ENCODE measurements around the gene PA2G4.

PA2G4 gene

GRCh38 chr12:56126732-56127239 lies 22.4 kb downstream of the PA2G4 start:
- Histone ChIP-seq H3K27me3 (replicated peaks; ENCODE audit: control insufficient read depth, insufficient read depth, low read length) (no peaks in the 10 kb centered on the region), H3K4me3 (replicated peaks; ENCODE audit: low read depth, low read length) (no peak overlapping the region), H3K36me3 (ENCODE audit: control insufficient read depth, insufficient read depth, low read length) (peaks cover 5% of the 10 kb centered on the region)
- TF ChIP-seq CTCF (IDR thresholded peaks at IDR 0.05; ENCODE audit: insufficient read depth, low read length, poor library complexity, severe bottlenecking): no peak
- no peak for DNase-seq (ENCODE audit: extremely low read depth, insufficient read length)

DNA sequence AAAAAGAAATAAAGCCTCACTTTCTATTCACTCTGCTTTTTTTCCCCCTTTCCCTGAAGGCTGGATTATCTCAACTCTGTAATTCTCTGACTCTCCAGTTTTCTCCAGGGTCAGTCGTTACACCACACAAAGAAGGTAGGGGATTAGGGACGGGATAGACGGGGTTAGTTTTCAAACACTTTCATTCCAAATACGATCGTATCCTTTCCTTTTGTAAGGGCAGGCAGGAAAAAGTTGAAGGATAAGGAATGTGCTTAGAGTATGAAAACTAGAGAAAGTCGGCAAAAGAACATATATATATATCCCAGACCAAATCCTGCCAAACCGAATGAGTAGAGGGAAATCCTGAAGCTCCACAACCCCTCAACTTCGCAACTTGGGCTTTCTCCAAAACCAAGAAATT lies 23.1 kb downstream of the PA2G4 start:
- Histone ChIP-seq H3K27me3 (replicated peaks; ENCODE audit: control insufficient read depth, insufficient read depth, low read length) (no peaks in the 10 kb centered on the region), H3K36me3 (ENCODE audit: control insufficient read depth, insufficient read depth, low read length) (peaks cover 5% of the 10 kb centered on the region), H3K4me3 (replicated peaks; ENCODE audit: low read depth, low read length) (peak overlapping the region; percentile 32)
- TF ChIP-seq CTCF (IDR thresholded peaks at IDR 0.05; ENCODE audit: insufficient read depth, low read length, poor library complexity, severe bottlenecking): no peak
- no peak for DNase-seq (ENCODE audit: extremely low read depth, insufficient read length)

- peaks cover 5% of the 10 kb centered on the region for H3K36me3 ChIP-seq (ENCODE audit: control insufficient read depth, insufficient read depth, low read length)
- TF ChIP-seq CTCF (IDR thresholded peaks at IDR 0.05; ENCODE audit: insufficient read depth, low read length, poor library complexity, severe bottlenecking): no peak
- no peaks in the 10 kb centered on the region for H3K27me3 ChIP-seq (replicated peaks; ENCODE audit: control insufficient read depth, insufficient read depth, low read length)
Observed at GRCh38 chr12:56127888-56128669, 23.7 kb downstream of the PA2G4 start, which contains the start of gene ESYT1. ESYT1 (plus strand) TSS chr12:56128267; CDS start chr12:56128320, 53 bp downstream.

DNA sequence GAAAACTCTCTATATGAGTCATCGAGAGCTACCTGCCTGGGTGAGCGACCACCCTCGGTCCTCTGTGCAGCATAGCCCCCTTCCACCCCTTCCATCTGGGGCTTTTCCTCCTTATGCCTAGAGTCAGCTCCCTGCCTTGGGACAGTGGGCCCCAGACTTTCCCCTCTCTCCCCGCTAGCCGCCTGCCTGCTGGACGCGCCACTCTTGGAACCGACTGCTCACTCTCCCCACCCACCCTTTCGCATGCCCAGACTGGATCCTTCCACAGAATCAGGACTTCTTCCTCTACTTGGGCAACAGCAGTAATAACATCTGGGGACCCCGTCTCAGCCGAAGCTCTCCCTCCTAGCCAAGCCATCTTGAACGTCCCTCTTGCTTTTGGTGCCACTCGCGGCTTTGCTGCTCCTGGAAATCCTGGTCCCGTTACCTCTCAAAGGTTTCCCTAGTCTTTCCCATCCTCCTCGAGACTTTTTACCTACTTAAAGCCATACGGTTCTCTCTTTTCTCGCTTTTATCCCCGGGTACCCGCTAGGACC lies 24.4 kb downstream of the PA2G4 start:
- TF ChIP-seq CTCF (IDR thresholded peaks at IDR 0.05; ENCODE audit: insufficient read depth, low read length, poor library complexity, severe bottlenecking): no peak

More at GRCh38 chr12:56127888-56128669, 23.7 kb downstream of the PA2G4 start, which contains the start of gene ESYT1:
- DNase-seq (ENCODE audit: extremely low read depth, insufficient read length): peak; percentile 93
- peak within 1 kb of the TSS; percentile 76 for H3K4me3 ChIP-seq (replicated peaks; ENCODE audit: low read depth, low read length)

DNA sequence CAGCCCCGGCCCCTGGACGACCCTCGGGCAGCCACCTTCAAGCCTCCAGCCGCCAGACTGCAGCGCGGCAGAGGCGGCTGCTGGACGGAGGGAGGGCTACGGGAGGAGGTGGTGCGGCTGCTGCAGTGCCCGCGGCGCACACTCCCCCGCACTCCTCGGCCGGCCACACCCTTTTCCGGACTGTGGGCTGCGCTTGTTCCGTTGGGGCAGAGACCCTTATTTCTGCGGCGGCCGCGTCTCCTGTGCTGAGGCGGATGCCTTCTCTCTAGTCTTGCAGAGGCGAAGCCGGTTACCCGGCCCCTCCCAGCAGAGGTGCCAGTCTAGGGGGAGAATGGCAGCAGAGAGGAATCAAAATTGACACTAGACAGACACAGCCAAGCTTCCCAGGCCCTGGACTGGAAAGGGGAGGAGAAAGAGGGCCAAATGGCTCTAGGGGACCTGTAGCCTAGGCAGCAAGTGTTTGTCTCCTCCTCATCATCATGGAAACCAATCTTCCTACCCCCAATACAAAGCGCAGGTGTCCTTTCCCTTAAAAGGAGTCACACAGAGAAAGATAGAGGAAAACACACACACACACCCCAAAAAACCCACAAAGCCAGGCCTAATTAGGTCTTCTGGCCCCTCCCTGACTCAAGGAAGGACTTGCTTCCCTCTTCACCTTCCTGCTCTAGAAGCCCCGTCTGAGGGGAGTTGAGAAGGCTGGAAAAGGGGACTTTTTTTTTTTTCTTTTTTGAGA lies 25.0 kb downstream of the PA2G4 start:
- DNase-seq (ENCODE audit: extremely low read depth, insufficient read length): peak; percentile 84
- Histone ChIP-seq H3K4me3 (replicated peaks; ENCODE audit: low read depth, low read length) (peak overlapping the region; percentile 76), H3K36me3 (ENCODE audit: control insufficient read depth, insufficient read depth, low read length) (peaks cover 10% of the 10 kb centered on the region), H3K27me3 (replicated peaks; ENCODE audit: control insufficient read depth, insufficient read depth, low read length) (no peaks in the 10 kb centered on the region)
- no peak for TF ChIP-seq CTCF (IDR thresholded peaks at IDR 0.05; ENCODE audit: insufficient read depth, low read length, poor library complexity, severe bottlenecking)

More for the DNA sequence above, 24.4 kb downstream of the PA2G4 start:
- H3K4me3 ChIP-seq (replicated peaks; ENCODE audit: low read depth, low read length): peak overlapping the region; percentile 76
- H3K36me3 ChIP-seq (ENCODE audit: control insufficient read depth, insufficient read depth, low read length): peaks cover 8% of the 10 kb centered on the region
- peak; percentile 51 for DNase-seq (ENCODE audit: extremely low read depth, insufficient read length)
- H3K27me3 ChIP-seq (replicated peaks; ENCODE audit: control insufficient read depth, insufficient read depth, low read length): no peaks in the 10 kb centered on the region

All from GM06990 (cell line).